B cell (primary cell): ENCODE data around the gene MED15. TPM values are rescaled to one million over a fixed set of nuclear protein-coding genes. Genes with fewer than 3 reads are reported as not detected.

ENCODE experiments used
- ATAC-seq: fragments of 200-7000 bp; cut with Tn5 transposase; one replicate; pipeline ENCODE4 v1.10.0; 2021; ENCODE audit warnings: low read depth, mild to moderate bottlenecking, moderate number of reproducible peaks, moderate library complexity
- CTCF ChIA-PET: fragments of 350-600 bp; sonication (Branson Sonifier 250); formaldehyde crosslinking; loops from one replicate; lab custom pipeline; 2021; ENCODE audit warnings: antibody characterized with exemption, inconsistent platforms; lab: Charles Lee
- POLR2A ChIA-PET: fragments of 350-600 bp; sonication (Branson Sonifier 250); formaldehyde crosslinking; loops from one replicate; lab custom pipeline; 2021; ENCODE audit warnings: antibody characterized with exemption; lab: Charles Lee
- DNase-seq: peaks from one replicate; pipeline ENCODE4 v3.0.0; 2013
- H2AFZ ChIP-seq: 2 replicates; pipeline ENCODE4 v1.6.1; 2012; ENCODE audit warnings: mild to moderate bottlenecking, low read depth, low read length; ENCODE audit not compliant: insufficient read depth, poor library complexity, severe bottlenecking
- H3K27ac ChIP-seq, 2 donors: 1 replicate in 1 of 2; 2 replicates in 1 of 2; pipeline ENCODE4 v1.5.1; 2012 to 2013; ENCODE audit warnings: low read length in 2 of 2, mild to moderate bottlenecking in 2 of 2, moderate library complexity in 1 of 2
- H3K27me3 ChIP-seq, 4 experiments: fragments of 200-600 bp in 1 of 4; sonication (generic) in 1 of 4; replicated peaks in 1 of 4; 1 replicate in 2 of 4; 2 replicates in 2 of 4; pipeline versions ENCODE4 v1.6.1 to v1.7.0; 2013 to 2016; ENCODE audit warnings: low read length in 3 of 4, mild to moderate bottlenecking in 2 of 4, mixed read lengths in 1 of 4, moderate library complexity in 1 of 4; ENCODE audit not compliant: insufficient read depth in 4 of 4, control insufficient read depth in 3 of 4; ENCODE audit errors: control extremely low read depth in 1 of 4
- H3K36me3 ChIP-seq, 2 experiments: replicated peaks in 1 of 2; 1 replicate in 1 of 2; 2 replicates in 1 of 2; pipeline versions ENCODE4 v1.6.1 to v1.7.1; 2013; ENCODE audit warnings: low read length in 1 of 2; ENCODE audit not compliant: insufficient read depth in 2 of 2, control insufficient read depth in 1 of 2; ENCODE audit errors: control extremely low read depth in 1 of 2, extremely low read depth in 1 of 2
- H3K4me1 ChIP-seq, 2 donors: fragments of 200-600 bp in 1 of 2; sonication (generic) in 1 of 2; 1 replicate in 1 of 2; 2 replicates in 1 of 2; pipeline versions ENCODE4 v1.5.1 to v1.6.1; 2013 to 2017; ENCODE audit warnings: low read length in 2 of 2; ENCODE audit not compliant: control insufficient read depth in 2 of 2, insufficient read depth in 2 of 2
- H3K4me2 ChIP-seq: replicated peaks from 2 replicates; pipeline ENCODE3; 2012; ENCODE audit warnings: mild to moderate bottlenecking, low read depth, low read length; ENCODE audit not compliant: poor library complexity, severe bottlenecking
- H3K4me3 ChIP-seq, 5 experiments: fragments of 200-600 bp in 1 of 5; sonication (generic) in 1 of 5; 1 replicate in 3 of 5; 2 replicates in 2 of 5; pipeline versions ENCODE4 v1.5.1 to v1.7.0; 2011 to 2016; ENCODE audit warnings: low read length in 4 of 5, mild to moderate bottlenecking in 4 of 5, low read depth in 2 of 5, control low read depth in 1 of 5, moderate library complexity in 1 of 5; ENCODE audit not compliant: insufficient read depth in 1 of 5; ENCODE audit errors: control extremely low read depth in 1 of 5, extremely low read depth in 1 of 5
- H3K79me2 ChIP-seq: fragments of 200-600 bp; sonication (generic); one replicate; pipeline ENCODE4 v1.6.0; 2016; ENCODE audit warnings: low read length; ENCODE audit not compliant: control insufficient read depth, insufficient read depth
- H3K9ac ChIP-seq: fragments of 200-600 bp; sonication (generic); 2 replicates; pipeline ENCODE4 v1.6.1; 2017; ENCODE audit warnings: mild to moderate bottlenecking, low read length, moderate library complexity
- H3K9me3 ChIP-seq, 3 donors: one replicate each; pipeline versions ENCODE4 v1.6.1 to v1.7.1; 2013; ENCODE audit warnings: low read length in 2 of 3; ENCODE audit not compliant: control insufficient read depth in 2 of 3, insufficient read depth in 1 of 3; ENCODE audit errors: control extremely low read depth in 1 of 3
- H4K20me1 ChIP-seq: 2 replicates; pipeline ENCODE4 v1.6.0; 2012; ENCODE audit warnings: mild to moderate bottlenecking, low read length; ENCODE audit not compliant: insufficient read depth, control insufficient read depth, poor library complexity, severe bottlenecking
- H3K27ac Mint-ChIP-seq: one replicate; pipeline ENCODE4 v1.8.0; 2021; ENCODE audit warnings: mixed read lengths
- H3K27me3 Mint-ChIP-seq: one replicate; pipeline ENCODE4 v1.8.0; 2021; ENCODE audit warnings: mixed read lengths
- H3K4me1 Mint-ChIP-seq: one replicate; pipeline ENCODE4 v1.8.0; 2021; ENCODE audit warnings: mixed read lengths
- H3K4me3 Mint-ChIP-seq: one replicate; pipeline ENCODE4 v1.8.0; 2021; ENCODE audit warnings: mixed read lengths
- H3K9me3 Mint-ChIP-seq: one replicate; pipeline ENCODE4 v1.8.0; 2022; ENCODE audit warnings: mixed read lengths; ENCODE audit not compliant: insufficient read depth
- CTCF ChIP-seq: fragments of 200-600 bp; IDR thresholded peaks from one replicate; pipeline ENCODE4 v1.8.0; 2022; ENCODE audit warnings: antibody characterized with exemption, mild to moderate bottlenecking
- EZH2 ChIP-seq: IDR thresholded peaks from 2 replicates; pipeline ENCODE4 v1.6.1; 2012; ENCODE audit warnings: borderline replicate concordance, low read depth, mild to moderate bottlenecking, moderate library complexity, low read length; ENCODE audit not compliant: insufficient read depth, poor library complexity, severe bottlenecking
- WGBS: methylation state at CpG from one replicate; pipeline ENCODE4 v1.1.5; 2013; ENCODE audit warnings: missing lambda C conversion rate; ENCODE audit not compliant: insufficient coverage; 5-methylcytosine and 5-hydroxymethylcytosine counted together
- intact Hi-C: fragments of 100-400 bp; cut with micrococcal nuclease; formaldehyde crosslinking; loops from one replicate; pipeline ENCODE4 v1.10.0; 2022
- polyA plus RNA-seq: library from polyadenylated mRNA; depleted of rRNA; stranded (reverse); fragments of >200 nt; gene quantifications from 2 replicates; pipeline ENCODE4 v1.2.3, GENCODE V29; 2012
- total RNA-seq, 2 donors: library from RNA; stranded (reverse); fragments of 120-200 nt in 1 of 2; gene quantifications; 1 replicate in 1 of 2; 2 replicates in 1 of 2; pipeline versions ENCODE4 v1.2.3 to v1.2.4, GENCODE V29; 2013 to 2022

The MED15 gene
- total and polyA plus RNA-seq, 2 donors (not counting 1 experiment from before 2014, with no cell fraction given), result 109 to 134 TPM

- no peak overlapping the region for H3K4me2 ChIP-seq
- H3K9me3 Mint-ChIP-seq, result no peaks in the 10 kb centered on the region
- H3K27me3 Mint-ChIP-seq, result peaks cover 24% of the 10 kb centered on the region
- H3K27me3 ChIP-seq, result no peaks in the 10 kb centered on the region
- DNase-seq (no peak), ATAC-seq (no peak)
- ChIA-PET CTCF (no interaction called here), POLR2A (no interaction called here)
- H3K27ac Mint-ChIP-seq, result no peak overlapping the region
- H3K4me3 ChIP-seq, result no peak overlapping the region
- H4K20me1 ChIP-seq, result no peaks in the 10 kb centered on the region
- H3K27ac ChIP-seq, result no peak overlapping the region
- intact Hi-C loops, result no loop called here
- no peaks in the 10 kb centered on the region for H3K4me1 ChIP-seq
- H3K4me3 Mint-ChIP-seq, result no peak overlapping the region
- no peaks in the 10 kb centered on the region for H3K9me3 ChIP-seq
- WGBS, result 95% methylated on average over 8 of the region's 9 CpGs
- no peak for TF ChIP-seq CTCF
- TF ChIP-seq EZH2, result no peak
- H2AFZ ChIP-seq, result no peak overlapping the region
- H3K36me3 ChIP-seq, result no peaks in the 10 kb centered on the region
- no peak overlapping the region for H3K9ac ChIP-seq
- no peaks in the 10 kb centered on the region for H3K4me1 Mint-ChIP-seq
- no peaks in the 10 kb centered on the region for H3K79me2 ChIP-seq
These were observed 120.9 kb downstream of the MED15 start for GRCh38 chr22:20628081-20628939.

GRCh38 chr22:20629401-20629800 is 122.0 kb downstream of the MED15 start:
- H3K36me3 ChIP-seq, result no peaks in the 10 kb centered on the region
- H3K4me3 Mint-ChIP-seq, result no peak overlapping the region
- POLR2A ChIA-PET, result no interaction called here
- no peak for ATAC-seq
- no peaks in the 10 kb centered on the region for H3K4me1 ChIP-seq
- no peak overlapping the region for H2AFZ ChIP-seq
- H3K9me3 ChIP-seq, result no peaks in the 10 kb centered on the region
- WGBS, result 73% methylated on average over 2 of the region's 3 CpGs
- no peak overlapping the region for H3K4me3 ChIP-seq
- H3K4me2 ChIP-seq, result no peak overlapping the region
- no peaks in the 10 kb centered on the region for H3K9me3 Mint-ChIP-seq
- no peaks in the 10 kb centered on the region for H3K27me3 ChIP-seq
- no peak overlapping the region for H3K9ac ChIP-seq
- no peak overlapping the region for H3K27ac ChIP-seq
- H3K27me3 Mint-ChIP-seq, result peaks cover 24% of the 10 kb centered on the region
- H3K79me2 ChIP-seq, result no peaks in the 10 kb centered on the region
- no peaks in the 10 kb centered on the region for H4K20me1 ChIP-seq
- CTCF ChIA-PET, result interaction anchor here (0.6 kb wide), 1 partner anchor 10 kb away, joined by 3 read pairs; no protein-coding TSS in a partner anchor
- H3K4me1 Mint-ChIP-seq, result no peaks in the 10 kb centered on the region
- DNase-seq, result no peak
- no peak overlapping the region for H3K27ac Mint-ChIP-seq
- intact Hi-C loops, result no loop called here
- TF ChIP-seq EZH2, result no peak
- TF ChIP-seq CTCF, result no peak
